Raji (cell line): ENCODE measurements around the gene KANSL2.

Experiments used
- POLR2A ChIP-seq: IDR thresholded peaks from 2 replicates; pipeline ENCODE4 v1.6.1; 2011; ENCODE audit warnings: low read depth, low read length, control low read depth; ENCODE audit not compliant: insufficient read depth

The KANSL2 gene

DNA sequence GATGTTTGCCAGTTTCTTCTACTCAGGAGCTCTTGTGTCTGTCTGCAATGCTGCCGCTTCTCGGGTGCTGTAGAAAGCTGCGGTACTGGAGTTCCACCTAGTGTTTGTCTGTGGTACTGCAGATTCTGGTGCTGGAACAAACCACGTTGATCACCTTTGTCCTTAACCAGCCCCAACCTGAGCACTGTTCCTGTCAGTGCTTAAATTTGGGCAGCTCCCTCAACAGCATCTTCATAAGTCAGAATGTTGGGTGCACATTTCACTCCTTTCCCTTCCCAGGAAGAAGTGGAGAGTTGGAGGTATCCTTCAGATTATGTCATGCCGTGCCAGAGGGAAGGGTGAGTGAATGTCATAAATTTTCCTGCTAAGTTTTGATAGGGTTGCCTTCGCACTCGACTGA is 63.5 kb downstream of the KANSL2 start:
- no peak for TF ChIP-seq POLR2A

DNA sequence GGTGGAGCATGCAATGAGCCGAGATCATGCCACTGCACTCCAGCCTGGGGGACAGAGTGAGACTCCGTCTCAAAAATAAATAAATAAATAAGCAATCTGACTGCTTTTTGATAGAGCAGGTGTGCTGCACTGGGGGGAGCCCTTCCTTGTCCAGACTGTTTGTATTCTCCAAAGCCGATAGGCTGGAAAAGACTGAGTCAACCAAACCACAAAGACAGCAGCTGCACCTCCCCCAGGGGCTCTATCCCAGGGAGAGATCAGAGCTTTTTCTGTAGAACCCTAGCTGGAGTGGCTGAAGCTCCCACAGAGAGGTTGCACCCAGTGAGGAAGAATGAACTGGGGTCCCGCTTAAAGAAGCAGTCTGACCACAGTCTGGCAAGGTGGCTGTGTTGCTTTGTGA is 66.4 kb downstream of the KANSL2 start:
- no peak for TF ChIP-seq POLR2A

DNA sequence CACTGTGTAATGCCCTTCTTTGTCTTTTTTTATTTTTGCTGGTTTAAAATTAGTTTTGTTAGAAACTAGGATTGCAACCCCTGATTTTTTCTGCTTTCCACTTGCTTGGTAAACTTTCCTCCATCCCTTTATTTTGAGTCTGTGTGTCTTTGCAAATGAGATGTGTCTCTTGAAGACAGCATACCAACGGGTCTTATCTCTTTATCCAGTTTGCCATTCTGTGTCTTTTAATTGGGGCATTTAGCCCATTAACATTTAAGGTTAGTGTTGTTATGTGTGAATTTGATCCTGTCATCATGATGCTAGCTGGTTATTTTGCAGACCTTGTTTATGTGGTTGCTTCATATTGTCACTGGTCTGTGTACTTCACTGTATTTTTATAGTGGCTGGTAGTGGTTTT is 68.7 kb downstream of the KANSL2 start:
- TF ChIP-seq POLR2A, result no peak
